NT2/D1 (cell line): ENCODE measurements around the gene GSDMA.
A peak's percentile ranks its signal among the peaks of the same experiment; 100 is the strongest.

Experiments
- DNase-seq: peaks from one replicate; pipeline ENCODE4 v3.0.0-alpha.2; 2011; ENCODE audit warnings: low read depth, low spot score
- H3K27me3 ChIP-seq: 2 replicates; pipeline ENCODE4 v1.6.0; 2011; ENCODE audit warnings: mild to moderate bottlenecking; ENCODE audit not compliant: insufficient read length, insufficient read depth
- H3K36me3 ChIP-seq: 2 replicates; pipeline ENCODE4 v1.6.1; 2011; ENCODE audit warnings: mild to moderate bottlenecking, low read length, mixed read lengths; ENCODE audit not compliant: insufficient read depth, insufficient read length
- H3K4me1 ChIP-seq: 2 replicates; pipeline ENCODE4 v1.5.1; 2011; ENCODE audit not compliant: insufficient read depth, insufficient read length
- H3K4me3 ChIP-seq: 2 replicates; pipeline ENCODE4 v1.5.1; 2011; ENCODE audit warnings: low read depth; ENCODE audit not compliant: insufficient read length
- H3K9ac ChIP-seq: 2 replicates; pipeline ENCODE4 v1.6.0; 2011; ENCODE audit warnings: low read depth; ENCODE audit not compliant: insufficient read length
- H3K9me3 ChIP-seq: 2 replicates; pipeline ENCODE4 v1.5.1; 2011; ENCODE audit warnings: mild to moderate bottlenecking, low read length; ENCODE audit not compliant: insufficient read depth
- SUZ12 ChIP-seq: IDR thresholded peaks from 2 replicates; pipeline ENCODE4 v1.6.1; 2011; ENCODE audit not compliant: insufficient read length, insufficient read depth; ENCODE audit errors: extremely low read depth
- YY1 ChIP-seq: IDR thresholded peaks from 2 replicates; pipeline ENCODE4 v1.6.1; 2011; ENCODE audit not compliant: insufficient read length, insufficient read depth
- ZNF274 ChIP-seq: IDR thresholded peaks from 2 replicates; pipeline ENCODE4 v1.6.1; 2011; ENCODE audit warnings: mild to moderate bottlenecking, low read depth, low read length

The GSDMA gene

DNA sequence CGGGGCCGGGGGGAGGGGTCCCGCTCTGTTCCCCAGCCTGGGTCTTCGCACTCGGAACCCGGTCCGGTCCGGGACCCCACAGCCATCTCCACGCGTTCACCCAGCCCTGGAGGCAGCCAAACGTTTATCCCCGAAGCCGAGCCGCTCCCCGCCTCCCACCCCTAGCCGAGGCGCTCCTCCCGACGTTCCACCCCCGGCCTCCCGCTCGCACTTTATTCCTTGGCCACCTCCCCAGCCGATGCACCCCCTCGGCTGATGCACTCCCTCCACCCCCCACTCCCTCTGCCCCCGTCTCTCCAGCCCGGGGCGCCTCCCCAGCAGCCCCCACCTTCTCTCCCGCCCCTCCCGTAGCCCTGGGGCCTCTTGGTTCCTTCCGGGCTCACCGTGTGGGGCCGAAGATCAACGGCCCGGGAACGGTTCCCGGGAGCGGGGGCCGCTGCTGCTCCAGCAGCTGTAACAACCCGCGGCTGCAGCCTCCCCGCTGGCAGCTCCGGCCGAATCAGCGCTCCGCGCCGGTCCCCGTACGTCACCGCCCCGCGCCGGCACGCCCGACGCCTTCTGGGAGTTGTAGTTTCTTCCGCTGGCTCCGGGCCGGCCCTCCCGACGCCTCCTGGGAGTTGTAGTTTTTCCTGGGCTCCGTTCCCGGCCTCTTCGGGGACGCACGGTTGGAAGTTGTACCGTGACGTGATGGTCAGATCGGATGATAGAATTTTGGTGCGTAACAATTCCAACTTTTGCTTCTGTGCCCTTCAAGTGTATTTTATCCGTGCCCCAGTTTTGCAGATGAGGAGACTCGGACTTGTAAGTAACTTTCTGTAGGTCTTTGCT lies 35.5 kb upstream of the GSDMA start, which contains the start of the genes LRRC3C and ORMDL3:
Gene LRRC3C (plus strand): TSS at position 632 of the 828 bp plus-strand sequence. CDS start 13,792 bp downstream, outside the sequence.
Gene ORMDL3 (minus strand): TSS at position 501 of the 828 bp plus-strand sequence. CDS start 3,398 bp downstream, outside the sequence.
- Histone ChIP-seq H3K9me3 (no peaks in the 10 kb centered on the region), H3K4me3 (peak within 1 kb of the TSS; percentile 87), H3K27me3 (no peaks in the 10 kb centered on the region), H3K9ac (peak within 1 kb of the TSS; percentile 88), H3K4me1 (peaks cover 27% of the 10 kb centered on the region), H3K36me3 (peaks cover 30% of the 10 kb centered on the region)
- DNase-seq: peak; percentile 81
- no peak for TF ChIP-seq YY1
- TF ChIP-seq ZNF274: no peak
- no peak for TF ChIP-seq SUZ12

DNA sequence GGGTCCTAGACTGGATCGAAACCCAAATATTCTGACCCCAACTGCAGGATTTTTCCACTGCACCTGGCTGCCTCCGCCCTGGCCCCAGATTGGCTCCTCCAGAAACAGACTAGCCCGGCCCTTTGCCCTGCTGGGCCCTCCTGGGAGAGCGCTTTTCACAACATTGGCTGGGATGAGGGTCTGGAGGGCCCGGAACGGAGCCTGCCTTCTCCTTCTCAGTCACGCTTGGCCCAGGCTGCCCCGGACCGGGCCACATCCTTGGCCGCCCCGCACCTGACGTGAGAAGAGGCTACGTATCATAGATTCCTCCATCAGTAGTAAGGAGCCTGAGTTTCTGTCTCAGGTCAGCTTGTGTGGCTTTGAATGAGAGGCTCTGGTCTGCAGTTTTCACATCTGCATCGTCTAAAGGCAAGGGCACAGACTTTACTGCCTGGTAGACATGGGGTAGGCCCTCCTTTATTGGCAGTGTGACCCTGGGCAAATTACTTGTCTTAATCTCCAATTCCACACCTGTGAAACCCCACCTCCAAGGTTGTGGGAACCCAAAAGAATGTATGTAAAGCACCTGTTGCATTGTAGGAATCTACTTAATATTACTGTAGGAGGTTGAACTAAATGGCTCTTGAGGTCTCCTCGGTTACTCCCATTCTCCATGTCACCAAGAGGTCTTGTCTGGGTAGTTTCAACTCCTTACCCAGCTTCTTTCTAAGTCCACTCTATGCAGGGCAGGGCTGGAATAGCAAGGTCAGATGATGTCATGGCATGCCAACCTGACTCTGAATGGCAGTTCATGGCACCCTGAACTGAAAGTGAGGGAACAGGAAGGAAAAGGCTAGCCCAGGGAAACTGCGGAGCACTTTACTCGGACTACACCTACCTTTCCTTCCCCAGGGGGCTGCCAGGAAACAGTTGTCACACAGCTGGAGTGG lies 34.6 kb upstream of the GSDMA start:
- Histone ChIP-seq H3K36me3 (peaks cover 21% of the 10 kb centered on the region), H3K4me3 (peak overlapping the region; percentile 87), H3K4me1 (peaks cover 27% of the 10 kb centered on the region), H3K9ac (peak overlapping the region; percentile 79), H3K27me3 (no peaks in the 10 kb centered on the region), H3K9me3 (no peaks in the 10 kb centered on the region)
- TF ChIP-seq ZNF274 (no peak), YY1 (no peak), SUZ12 (no peak)
- DNase-seq: no peak

DNA sequence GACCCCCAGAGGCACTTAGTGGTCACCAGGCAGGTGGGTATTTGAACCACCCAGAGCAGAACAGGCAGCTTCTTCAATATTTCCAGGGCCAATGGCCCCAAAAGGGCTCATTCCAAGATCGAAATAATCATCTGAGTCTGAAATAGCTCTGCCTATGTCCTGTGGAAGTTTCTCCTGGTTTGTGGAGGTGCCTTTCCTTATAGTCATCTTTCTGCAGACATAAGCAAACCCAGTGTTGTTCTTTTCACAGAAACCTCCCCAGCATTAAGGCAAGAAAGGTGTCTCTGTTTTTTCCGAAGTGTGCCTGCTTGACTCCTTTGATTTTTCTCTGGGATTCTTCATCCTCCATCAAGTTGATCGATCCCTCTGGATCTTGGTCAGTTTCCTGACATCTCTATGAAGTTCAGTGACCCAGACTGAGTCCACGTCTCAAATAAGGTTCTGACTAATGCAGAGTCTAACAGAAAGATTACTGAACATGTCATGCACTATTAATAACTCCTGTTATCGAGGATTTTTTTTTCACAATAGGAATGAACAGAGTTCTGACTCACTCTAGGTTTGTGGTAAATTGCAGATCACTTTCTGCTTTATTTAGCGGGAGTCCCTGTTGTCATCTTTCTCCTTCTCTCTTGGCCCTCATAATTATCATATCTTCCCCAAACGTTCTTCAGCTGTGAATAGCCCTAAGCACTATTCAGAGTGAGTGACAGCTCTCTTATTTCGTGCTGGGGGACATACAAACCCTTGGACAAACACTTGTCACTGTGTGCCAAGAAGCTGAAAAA lies 33.8 kb upstream of the GSDMA start:
- peaks cover 13% of the 10 kb centered on the region for H3K36me3 ChIP-seq
- no peak overlapping the region for H3K4me3 ChIP-seq
- H3K9me3 ChIP-seq: no peaks in the 10 kb centered on the region
- TF ChIP-seq YY1: no peak
- TF ChIP-seq SUZ12: no peak
- TF ChIP-seq ZNF274: no peak
- no peak for DNase-seq
- peaks cover 23% of the 10 kb centered on the region for H3K4me1 ChIP-seq
- no peaks in the 10 kb centered on the region for H3K27me3 ChIP-seq
- H3K9ac ChIP-seq: no peak overlapping the region

DNA sequence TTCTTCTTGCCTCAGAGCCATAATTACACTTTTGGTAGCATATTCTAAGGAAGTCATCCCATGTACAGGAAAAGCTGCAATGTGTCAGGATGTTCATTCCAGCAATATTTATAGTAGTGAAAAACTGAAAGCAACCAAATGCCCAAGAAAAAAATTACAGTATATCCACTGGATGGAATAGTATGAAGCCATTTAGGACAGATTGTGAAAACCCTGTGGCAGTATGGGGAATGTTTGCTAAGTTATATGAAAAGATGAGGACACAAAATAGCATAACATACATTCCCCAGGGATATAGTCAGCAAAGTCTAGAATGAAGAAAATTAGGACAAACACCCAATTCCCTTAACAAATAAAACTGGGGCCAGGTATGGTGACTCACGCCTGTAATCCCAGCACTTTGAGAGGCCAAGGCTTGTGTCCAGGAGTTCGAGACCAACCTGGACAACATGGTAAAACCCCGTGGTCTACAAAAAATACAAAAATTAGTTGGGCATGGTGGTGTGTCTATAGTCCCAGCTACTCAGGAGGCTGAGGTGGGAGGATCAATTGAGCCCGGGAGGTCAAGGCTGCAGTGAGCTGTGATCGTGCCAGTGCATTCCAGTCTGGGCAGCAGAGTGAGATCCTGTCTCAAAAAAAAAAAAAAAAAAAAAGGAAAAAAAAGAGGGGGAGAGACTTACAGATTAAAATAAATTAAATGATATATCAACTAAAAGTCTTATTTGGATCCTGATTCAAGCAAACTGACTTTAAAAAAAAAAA lies 33.0 kb upstream of the GSDMA start:
- TF ChIP-seq SUZ12 (no peak), ZNF274 (no peak), YY1 (no peak)
- no peaks in the 10 kb centered on the region for H3K9me3 ChIP-seq
- H3K4me3 ChIP-seq: no peak overlapping the region
- H3K36me3 ChIP-seq: peaks cover 5% of the 10 kb centered on the region
- peaks cover 17% of the 10 kb centered on the region for H3K4me1 ChIP-seq
- no peak overlapping the region for H3K9ac ChIP-seq
- DNase-seq: no peak
- no peaks in the 10 kb centered on the region for H3K27me3 ChIP-seq

DNA sequence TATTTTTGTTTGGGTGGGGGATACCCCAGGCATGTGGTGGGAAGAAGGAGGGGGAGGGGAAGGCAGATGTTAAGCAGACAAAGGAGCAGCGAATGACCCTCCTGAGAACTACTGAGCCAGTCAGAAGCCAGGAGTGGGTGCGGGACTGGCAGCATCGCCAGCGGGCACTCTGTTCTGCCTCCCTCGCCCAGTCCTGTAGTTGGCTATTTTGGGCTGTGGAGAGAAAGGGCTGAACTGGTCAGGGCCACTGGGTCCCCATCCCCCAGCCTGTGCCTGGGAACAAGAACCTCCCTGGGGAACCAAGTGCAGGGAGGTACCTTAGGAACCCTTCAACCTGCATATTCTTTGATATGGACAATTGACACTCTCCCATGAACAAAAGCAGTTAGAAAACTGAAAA lies 28.9 kb upstream of the GSDMA start:
- no peak overlapping the region for H3K4me3 ChIP-seq
- DNase-seq: no peak
- H3K9me3 ChIP-seq: no peaks in the 10 kb centered on the region
- H3K27me3 ChIP-seq: no peaks in the 10 kb centered on the region
- no peaks in the 10 kb centered on the region for H3K36me3 ChIP-seq
- H3K9ac ChIP-seq: no peak overlapping the region
- peaks cover 8% of the 10 kb centered on the region for H3K4me1 ChIP-seq
- TF ChIP-seq SUZ12 (no peak), ZNF274 (no peak), YY1 (no peak)

DNA sequence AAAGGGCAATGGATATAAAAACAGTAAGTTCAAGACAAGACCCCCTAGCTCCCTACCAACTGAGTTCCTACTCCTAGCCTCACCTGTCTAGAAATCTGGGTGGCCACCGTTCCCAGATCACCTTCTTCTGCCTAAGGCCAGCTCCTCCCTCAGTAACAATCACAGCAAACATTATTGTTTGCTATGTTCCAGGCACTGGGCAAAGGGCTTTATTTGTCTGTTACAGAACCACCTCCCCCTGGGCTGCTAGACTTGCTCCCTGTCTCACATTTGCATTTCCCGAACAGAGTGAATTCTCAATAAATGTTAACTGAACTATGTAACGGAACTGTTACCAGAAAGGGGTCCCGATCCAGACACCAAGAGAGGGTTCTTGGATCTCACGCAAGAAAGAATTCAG lies 28.5 kb upstream of the GSDMA start:
- TF ChIP-seq SUZ12 (no peak), YY1 (no peak), ZNF274 (no peak)
- DNase-seq: no peak
- Histone ChIP-seq H3K27me3 (no peaks in the 10 kb centered on the region), H3K9ac (no peak overlapping the region), H3K4me1 (peaks cover 8% of the 10 kb centered on the region), H3K9me3 (no peaks in the 10 kb centered on the region), H3K4me3 (no peak overlapping the region), H3K36me3 (no peaks in the 10 kb centered on the region)
